ENCODE results near the gene CDYL2. TPM values are rescaled to one million over a fixed set of nuclear protein-coding genes. Genes with fewer than 3 reads are reported as not detected.
A peak's percentile ranks its signal among the peaks of the same experiment; 100 is the strongest.
"Not testable (repeated sequence)": the region's sequence is repeated elsewhere in the genome, so short reads cannot be mapped to it uniquely, and the experiment has no call there.

Gene CDYL2
- polyA plus RNA-seq, 4 donors = 1.9 to 3.0 (median 2.8) TPM

- Histone ChIP-seq H3K4me1 (ENCODE audit: control insufficient read depth in 3 of 3, insufficient read depth in 2 of 3, low read depth in 1 of 3, low read length in 2 of 3) (no peaks in the 10 kb centered on the region), H3K4me3 (ENCODE audit: low read depth in 1 of 3, low read length in 3 of 3) (no peak overlapping the region), H3K9me3 (ENCODE audit: control insufficient read depth in 2 of 2, insufficient read depth in 1 of 2, low read depth in 1 of 2, low read length in 1 of 2) (peaks cover 0 to 18% of the 10 kb centered on the region in 2 donors), H3K27me3 (ENCODE audit: control insufficient read depth in 3 of 3, insufficient read depth in 3 of 3, low read length in 3 of 3) (no peaks in the 10 kb centered on the region), H3K27ac (ENCODE audit: low read depth in 1 of 3, low read length in 2 of 3) (no peak overlapping the region), H3K36me3 (ENCODE audit: control insufficient read depth in 3 of 3, insufficient read depth in 2 of 3, low read depth in 1 of 3, low read length in 3 of 3) (no peaks in the 10 kb centered on the region)
- FAIRE-seq (no peak), DNase-seq (no peak)
- 61 to 81% (median 63%) methylated on average over 2 of the region's 2 CpGs for WGBS, 3 donors
Measured at GRCh38 chr16:80788027-80788426, 16.4 kb downstream of the CDYL2 start.

- not testable (repeated sequence) for H3K4me3 ChIP-seq (ENCODE audit: low read depth in 1 of 3, low read length in 3 of 3); H3K27me3 ChIP-seq (ENCODE audit: control insufficient read depth in 3 of 3, insufficient read depth in 3 of 3, low read length in 3 of 3); H3K36me3 ChIP-seq (ENCODE audit: control insufficient read depth in 3 of 3, insufficient read depth in 2 of 3, low read depth in 1 of 3, low read length in 3 of 3); H3K27ac ChIP-seq (ENCODE audit: low read depth in 1 of 3, low read length in 2 of 3); FAIRE-seq; H3K4me1 ChIP-seq (ENCODE audit: control insufficient read depth in 3 of 3, insufficient read depth in 2 of 3, low read depth in 1 of 3, low read length in 2 of 3); DNase-seq
- peaks cover 0 to 10% of the 10 kb centered on the region in 2 donors for H3K9me3 ChIP-seq (ENCODE audit: control insufficient read depth in 2 of 2, insufficient read depth in 1 of 2, low read depth in 1 of 2, low read length in 1 of 2)
- 92 to 98% (median 96%) methylated on average over 3 of the region's 3 CpGs for WGBS, 3 donors
Measured at GRCh38 chr16:80786561-80786960, 17.8 kb downstream of the CDYL2 start.

GRCh38 chr16:80784951-80785350 lies 19.4 kb downstream of the CDYL2 start:
- DNase-seq (no peak), FAIRE-seq (no peak)
- no peak overlapping the region for H3K27ac ChIP-seq (ENCODE audit: low read depth in 1 of 3, low read length in 2 of 3)
- no peaks in the 10 kb centered on the region for H3K36me3 ChIP-seq (ENCODE audit: control insufficient read depth in 3 of 3, insufficient read depth in 2 of 3, low read depth in 1 of 3, low read length in 3 of 3)
- 82 to 95% (median 90%) methylated on average over 3 of the region's 3 CpGs for WGBS, 3 donors
- H3K9me3 ChIP-seq (ENCODE audit: control insufficient read depth in 2 of 2, insufficient read depth in 1 of 2, low read depth in 1 of 2, low read length in 1 of 2) = peaks cover 0 to 10% of the 10 kb centered on the region in 2 donors
- H3K27me3 ChIP-seq (ENCODE audit: control insufficient read depth in 3 of 3, insufficient read depth in 3 of 3, low read length in 3 of 3) = no peaks in the 10 kb centered on the region
- H3K4me3 ChIP-seq (ENCODE audit: low read depth in 1 of 3, low read length in 3 of 3) = no peak overlapping the region
- no peaks in the 10 kb centered on the region for H3K4me1 ChIP-seq (ENCODE audit: control insufficient read depth in 3 of 3, insufficient read depth in 2 of 3, low read depth in 1 of 3, low read length in 2 of 3)

DNA sequence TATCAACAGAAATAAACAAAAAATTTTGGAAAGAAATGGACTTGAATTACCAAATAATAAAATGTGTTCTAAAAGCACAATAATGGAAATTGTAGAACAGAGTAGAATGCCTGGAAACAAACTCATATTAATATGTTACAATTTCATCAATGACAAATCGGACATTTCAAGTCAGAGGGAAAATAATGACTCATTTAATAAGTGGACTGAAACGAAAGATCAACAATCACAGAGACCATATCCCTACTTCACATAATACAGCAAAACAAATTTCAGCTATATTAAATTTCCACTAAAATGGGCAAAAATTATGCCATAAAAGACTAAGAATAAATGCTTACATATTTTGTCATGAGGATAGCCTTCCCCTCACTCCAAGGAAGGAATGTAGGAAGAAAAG lies 25.7 kb downstream of the CDYL2 start:
- no peaks in the 10 kb centered on the region for H3K4me1 ChIP-seq (ENCODE audit: control insufficient read depth in 3 of 3, insufficient read depth in 2 of 3, low read depth in 1 of 3, low read length in 2 of 3)
- no peak for DNase-seq
- no peaks in the 10 kb centered on the region for H3K36me3 ChIP-seq (ENCODE audit: control insufficient read depth in 3 of 3, insufficient read depth in 2 of 3, low read depth in 1 of 3, low read length in 3 of 3)
- WGBS, 3 donors = 58 to 75% (median 69%) methylated on average over 2 of the region's 2 CpGs
- FAIRE-seq = no peak
- no peak overlapping the region for H3K27ac ChIP-seq (ENCODE audit: low read depth in 1 of 3, low read length in 2 of 3)
- H3K27me3 ChIP-seq (ENCODE audit: control insufficient read depth in 3 of 3, insufficient read depth in 3 of 3, low read length in 3 of 3) = no peaks in the 10 kb centered on the region
- H3K9me3 ChIP-seq (ENCODE audit: control insufficient read depth in 2 of 2, insufficient read depth in 1 of 2, low read depth in 1 of 2, low read length in 1 of 2) = peaks cover 0 to 2% of the 10 kb centered on the region in 2 donors
- H3K4me3 ChIP-seq (ENCODE audit: low read depth in 1 of 3, low read length in 3 of 3) = no peak overlapping the region

DNA sequence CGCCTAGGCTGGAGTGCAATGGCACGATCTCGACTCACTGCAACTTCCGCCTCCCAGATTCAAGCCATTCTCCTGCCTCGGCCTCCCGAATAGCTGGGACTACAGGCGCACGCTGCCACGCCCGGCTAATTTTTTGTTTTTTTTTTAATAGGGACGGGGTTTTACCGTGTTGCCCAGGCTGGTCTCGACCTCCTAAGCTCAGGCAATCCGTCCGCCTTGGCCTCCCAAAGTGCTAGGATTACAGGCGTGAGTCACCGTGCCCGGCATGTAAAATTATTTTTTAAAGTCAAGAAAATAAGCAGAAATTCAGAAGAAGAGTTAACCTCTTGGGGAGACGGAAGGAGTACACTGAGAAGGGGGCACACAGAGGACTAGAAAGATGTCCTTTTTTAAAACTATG lies 27.5 kb downstream of the CDYL2 start:
- Histone ChIP-seq H3K4me1 (ENCODE audit: control insufficient read depth in 3 of 3, insufficient read depth in 2 of 3, low read depth in 1 of 3, low read length in 2 of 3) (no peaks in the 10 kb centered on the region), H3K36me3 (ENCODE audit: control insufficient read depth in 3 of 3, insufficient read depth in 2 of 3, low read depth in 1 of 3, low read length in 3 of 3) (no peaks in the 10 kb centered on the region), H3K27me3 (ENCODE audit: control insufficient read depth in 3 of 3, insufficient read depth in 3 of 3, low read length in 3 of 3) (no peaks in the 10 kb centered on the region), H3K9me3 (ENCODE audit: control insufficient read depth in 2 of 2, insufficient read depth in 1 of 2, low read depth in 1 of 2, low read length in 1 of 2) (peaks cover 0 to 2% of the 10 kb centered on the region in 2 donors), H3K4me3 (ENCODE audit: low read depth in 1 of 3, low read length in 3 of 3) (no peak overlapping the region), H3K27ac (ENCODE audit: low read depth in 1 of 3, low read length in 2 of 3) (no peak overlapping the region)
- FAIRE-seq (no peak), DNase-seq (no peak)
- 91 to 96% (median 96%) methylated on average over 19 of the region's 19 CpGs for WGBS, 3 donors

GRCh38 chr16:80775450-80775849 lies 28.9 kb downstream of the CDYL2 start:
- H3K4me1 ChIP-seq (ENCODE audit: control insufficient read depth in 3 of 3, insufficient read depth in 2 of 3, low read depth in 1 of 3, low read length in 2 of 3) = no peaks in the 10 kb centered on the region
- no peak overlapping the region for H3K4me3 ChIP-seq (ENCODE audit: low read depth in 1 of 3, low read length in 3 of 3)
- no peak for FAIRE-seq
- no peaks in the 10 kb centered on the region for H3K27me3 ChIP-seq (ENCODE audit: control insufficient read depth in 3 of 3, insufficient read depth in 3 of 3, low read length in 3 of 3)
- H3K27ac ChIP-seq (ENCODE audit: low read depth in 1 of 3, low read length in 2 of 3) = no peak overlapping the region
- WGBS, 3 donors = 95 to 100% (median 100%) methylated on average over 1 of the region's 1 CpG
- no peak for DNase-seq
- no peaks in the 10 kb centered on the region for H3K36me3 ChIP-seq (ENCODE audit: control insufficient read depth in 3 of 3, insufficient read depth in 2 of 3, low read depth in 1 of 3, low read length in 3 of 3)
- peaks cover 0 to 10% of the 10 kb centered on the region in 2 donors for H3K9me3 ChIP-seq (ENCODE audit: control insufficient read depth in 2 of 2, insufficient read depth in 1 of 2, low read depth in 1 of 2, low read length in 1 of 2)

DNA sequence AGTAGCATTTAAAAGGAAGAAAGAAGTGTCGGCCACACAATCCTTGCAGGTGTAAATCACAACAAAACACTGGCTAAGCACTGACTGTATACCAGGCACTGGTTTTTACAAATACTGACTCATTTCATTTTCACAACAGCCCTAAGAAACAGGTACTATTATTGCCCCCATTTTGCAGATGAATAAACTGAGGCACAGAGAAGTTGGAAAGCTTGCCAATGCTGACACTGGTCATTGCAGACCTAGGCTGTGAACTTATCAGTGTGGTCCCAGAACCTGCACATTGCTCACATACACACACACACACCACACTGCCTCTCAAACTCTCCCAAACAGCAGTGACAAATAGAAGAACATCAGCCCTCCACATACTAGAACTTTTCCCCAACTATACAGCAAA lies 37.6 kb downstream of the CDYL2 start:
- Histone ChIP-seq H3K4me1 (ENCODE audit: control insufficient read depth in 3 of 3, insufficient read depth in 2 of 3, low read depth in 1 of 3, low read length in 2 of 3) (no peaks in the 10 kb centered on the region), H3K27ac (ENCODE audit: low read depth in 1 of 3, low read length in 2 of 3) (no peak overlapping the region), H3K27me3 (ENCODE audit: control insufficient read depth in 3 of 3, insufficient read depth in 3 of 3, low read length in 3 of 3) (no peaks in the 10 kb centered on the region), H3K9me3 (ENCODE audit: control insufficient read depth in 2 of 2, insufficient read depth in 1 of 2, low read depth in 1 of 2, low read length in 1 of 2) (peaks cover 0 to 21% of the 10 kb centered on the region in 2 donors), H3K36me3 (ENCODE audit: control insufficient read depth in 3 of 3, insufficient read depth in 2 of 3, low read depth in 1 of 3, low read length in 3 of 3) (peaks cover 0 to 2% (median 0%) of the 10 kb centered on the region in 3 donors), H3K4me3 (ENCODE audit: low read depth in 1 of 3, low read length in 3 of 3) (no peak overlapping the region)
- FAIRE-seq (no peak), DNase-seq (no peak)
- WGBS, 3 donors = 85 to 96% (median 86%) methylated on average over 1 of the region's 1 CpG

DNA sequence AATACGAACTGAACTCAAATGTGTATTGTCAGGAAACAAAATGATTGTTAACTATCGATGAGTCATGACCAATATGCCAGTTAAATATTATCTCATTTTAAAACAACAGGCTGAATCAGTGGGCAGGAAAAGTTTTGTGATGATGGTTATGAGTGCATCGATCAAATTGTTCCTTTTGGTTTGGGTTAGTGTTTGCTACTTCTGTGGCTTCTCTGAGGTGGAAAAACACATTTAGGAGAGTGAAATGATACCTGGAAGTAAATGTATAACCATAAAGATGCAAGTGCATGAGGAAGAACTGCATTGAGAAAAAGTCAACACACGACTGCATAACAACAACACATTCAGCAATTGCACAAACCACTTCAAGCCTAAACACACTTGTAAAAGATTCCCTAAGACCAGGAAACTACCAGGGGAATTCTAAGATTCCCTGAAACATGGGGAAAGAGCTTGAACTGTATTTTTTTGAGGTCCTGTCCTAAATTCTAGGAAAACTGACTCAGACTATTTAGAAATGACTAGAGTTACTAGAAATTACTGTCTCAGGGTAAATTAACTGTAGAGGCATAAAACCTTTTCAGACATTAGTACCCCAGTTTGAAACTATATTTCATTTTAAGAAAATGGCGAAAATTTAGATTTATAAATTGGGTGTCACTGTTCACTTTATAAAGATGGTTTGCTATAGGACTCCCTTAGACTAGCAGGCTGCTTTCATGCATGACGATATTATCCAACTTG lies 44.8 kb downstream of the CDYL2 start:
- H3K27ac ChIP-seq (ENCODE audit: low read depth in 1 of 3, low read length in 2 of 3) = no peak overlapping the region
- peaks cover 0 to 3% (median 0%) of the 10 kb centered on the region in 3 donors for H3K4me1 ChIP-seq (ENCODE audit: control insufficient read depth in 3 of 3, insufficient read depth in 2 of 3, low read depth in 1 of 3, low read length in 2 of 3)
- H3K36me3 ChIP-seq (ENCODE audit: control insufficient read depth in 3 of 3, insufficient read depth in 2 of 3, low read depth in 1 of 3, low read length in 3 of 3) = no peaks in the 10 kb centered on the region
- H3K9me3 ChIP-seq (ENCODE audit: control insufficient read depth in 2 of 2, insufficient read depth in 1 of 2, low read depth in 1 of 2, low read length in 1 of 2) = no peaks in the 10 kb centered on the region
- DNase-seq (peak; percentile 14 to 55), FAIRE-seq (no peak)
- H3K4me3 ChIP-seq (ENCODE audit: low read depth in 1 of 3, low read length in 3 of 3) = no peak overlapping the region
- 37 to 49% (median 39%) methylated on average over 6 of the region's 6 CpGs for WGBS, 3 donors
- no peaks in the 10 kb centered on the region for H3K27me3 ChIP-seq (ENCODE audit: control insufficient read depth in 3 of 3, insufficient read depth in 3 of 3, low read length in 3 of 3)

- Histone ChIP-seq H3K36me3 (ENCODE audit: control insufficient read depth in 3 of 3, insufficient read depth in 2 of 3, low read depth in 1 of 3, low read length in 3 of 3) (no peaks in the 10 kb centered on the region), H3K4me1 (ENCODE audit: control insufficient read depth in 3 of 3, insufficient read depth in 2 of 3, low read depth in 1 of 3, low read length in 2 of 3) (peaks cover 0 to 7% (median 3%) of the 10 kb centered on the region in 3 donors), H3K27me3 (ENCODE audit: control insufficient read depth in 3 of 3, insufficient read depth in 3 of 3, low read length in 3 of 3) (no peaks in the 10 kb centered on the region), H3K4me3 (ENCODE audit: low read depth in 1 of 3, low read length in 3 of 3) (no peak overlapping the region), H3K27ac (ENCODE audit: low read depth in 1 of 3, low read length in 2 of 3) (no peak overlapping the region), H3K9me3 (ENCODE audit: control insufficient read depth in 2 of 2, insufficient read depth in 1 of 2, low read depth in 1 of 2, low read length in 1 of 2) (no peaks in the 10 kb centered on the region)
- no peak for DNase-seq
- WGBS, 3 donors = 94 to 97% (median 95%) methylated on average over 5 of the region's 5 CpGs
- no peak for FAIRE-seq
Measured at GRCh38 chr16:80754476-80754875, 49.9 kb downstream of the CDYL2 start.
